Tibial artery (tissue), 4 donors: Measurements from ENCODE around the gene AQP3.

Experiments used
- DNase-seq, 2 donors: peaks; one replicate each; pipeline ENCODE4 v3.0.0-alpha.2; 2019
- H3K27ac ChIP-seq, 2 donors: fragments of 200-600 bp; sonication (generic) in 1 of 2; 1 replicate in 1 of 2; 2 replicates in 1 of 2; pipeline ENCODE4 v1.5.1; 2018 to 2019; ENCODE audit warnings: mild to moderate bottlenecking in 1 of 2
- H3K27me3 ChIP-seq, 2 donors: fragments of 200-600 bp; sonication (generic) in 1 of 2; one replicate each; pipeline versions ENCODE4 v1.5.1 to v1.6.0; 2016 to 2019
- H3K36me3 ChIP-seq, 3 donors: fragments of 200-600 bp; sonication (generic) in 2 of 3; one replicate each; pipeline ENCODE4 v1.5.1; 2016 to 2019; ENCODE audit warnings: mild to moderate bottlenecking in 2 of 3
- H3K4me1 ChIP-seq, 4 donors: fragments of 200-600 bp; sonication (generic) in 2 of 4; 1 replicate in 3 of 4; 2 replicates in 1 of 4; pipeline ENCODE4 v1.5.1; 2016 to 2019
- H3K4me3 ChIP-seq, 2 donors: fragments of 200-600 bp; sonication (generic) in 1 of 2; 1 replicate in 1 of 2; 2 replicates in 1 of 2; pipeline ENCODE4 v1.5.1; 2018 to 2019; ENCODE audit warnings: mild to moderate bottlenecking in 2 of 2
- H3K9me3 ChIP-seq, 3 donors: fragments of 200-600 bp; sonication (generic) in 1 of 3; one replicate each; pipeline ENCODE4 v1.5.1; 2016 to 2019
- CTCF ChIP-seq, 2 experiments: fragments of 200-600 bp in 1 of 2; fragments of 450-650 bp in 1 of 2; IDR thresholded peaks; one replicate each; pipeline ENCODE4 v1.5.1; 2017 to 2019; ENCODE audit warnings: antibody characterized with exemption in 2 of 2, mild to moderate bottlenecking in 1 of 2, moderate library complexity in 1 of 2
- intact Hi-C: fragments of 100-400 bp; cut with DNase I; formaldehyde crosslinking; loops from one replicate; pipeline ENCODE4 v1.15.0; 2023; ENCODE audit warnings: low total_unique reads

AQP3 gene

GRCh38 chr9:33442125-33442524, 5.3 kb downstream of the AQP3 start:
- Histone ChIP-seq H3K4me3 (no peak overlapping the region), H3K4me1 (peaks cover 2 to 13% (median 6%) of the 10 kb centered on the region in 4 donors), H3K9me3 (no peaks in the 10 kb centered on the region), H3K36me3 (peaks cover 0 to 6% (median 0%) of the 10 kb centered on the region in 3 donors), H3K27me3 (peaks cover 0 to 5% of the 10 kb centered on the region in 2 donors), H3K27ac (no peak overlapping the region)
- no peak for TF ChIP-seq CTCF (IDR thresholded peaks at IDR 0.05)
- intact Hi-C loops, result no loop called here
- no peak for DNase-seq

- Histone ChIP-seq H3K4me3 (no peak overlapping the region), H3K27ac (no peak overlapping the region), H3K27me3 (peaks cover 0 to 18% of the 10 kb centered on the region in 2 donors), H3K4me1 (peaks cover 0 to 5% (median 0%) of the 10 kb centered on the region in 4 donors), H3K9me3 (no peaks in the 10 kb centered on the region), H3K36me3 (peaks cover 0 to 6% (median 0%) of the 10 kb centered on the region in 3 donors)
- no peak for DNase-seq
- TF ChIP-seq CTCF (IDR thresholded peaks at IDR 0.05), result no peak
- intact Hi-C loops, result no loop called here
These were observed 6.8 kb downstream of the AQP3 start for GRCh38 chr9:33440609-33441008.

GRCh38 chr9:33440204-33440603, 7.2 kb downstream of the AQP3 start:
- Histone ChIP-seq H3K4me3 (no peak overlapping the region), H3K9me3 (no peaks in the 10 kb centered on the region), H3K4me1 (peaks cover 0 to 1% (median 0%) of the 10 kb centered on the region in 4 donors), H3K27ac (no peak overlapping the region), H3K27me3 (peaks cover 0 to 22% of the 10 kb centered on the region in 2 donors), H3K36me3 (peaks cover 0 to 6% (median 0%) of the 10 kb centered on the region in 3 donors)
- TF ChIP-seq CTCF (IDR thresholded peaks at IDR 0.05), result no peak
- DNase-seq, result no peak
- intact Hi-C loops, result no loop called here

GRCh38 chr9:33439731-33440130, 7.7 kb downstream of the AQP3 start:
- H3K9me3 ChIP-seq, result no peaks in the 10 kb centered on the region
- H3K36me3 ChIP-seq, result peaks cover 0 to 6% (median 0%) of the 10 kb centered on the region in 3 donors
- H3K27ac ChIP-seq, result no peak overlapping the region
- no peak for DNase-seq
- intact Hi-C loops, result no loop called here
- H3K4me3 ChIP-seq, result no peak overlapping the region
- TF ChIP-seq CTCF (IDR thresholded peaks at IDR 0.05), result no peak
- H3K4me1 ChIP-seq, result no peaks in the 10 kb centered on the region
- peaks cover 0 to 27% of the 10 kb centered on the region in 2 donors for H3K27me3 ChIP-seq

DNA sequence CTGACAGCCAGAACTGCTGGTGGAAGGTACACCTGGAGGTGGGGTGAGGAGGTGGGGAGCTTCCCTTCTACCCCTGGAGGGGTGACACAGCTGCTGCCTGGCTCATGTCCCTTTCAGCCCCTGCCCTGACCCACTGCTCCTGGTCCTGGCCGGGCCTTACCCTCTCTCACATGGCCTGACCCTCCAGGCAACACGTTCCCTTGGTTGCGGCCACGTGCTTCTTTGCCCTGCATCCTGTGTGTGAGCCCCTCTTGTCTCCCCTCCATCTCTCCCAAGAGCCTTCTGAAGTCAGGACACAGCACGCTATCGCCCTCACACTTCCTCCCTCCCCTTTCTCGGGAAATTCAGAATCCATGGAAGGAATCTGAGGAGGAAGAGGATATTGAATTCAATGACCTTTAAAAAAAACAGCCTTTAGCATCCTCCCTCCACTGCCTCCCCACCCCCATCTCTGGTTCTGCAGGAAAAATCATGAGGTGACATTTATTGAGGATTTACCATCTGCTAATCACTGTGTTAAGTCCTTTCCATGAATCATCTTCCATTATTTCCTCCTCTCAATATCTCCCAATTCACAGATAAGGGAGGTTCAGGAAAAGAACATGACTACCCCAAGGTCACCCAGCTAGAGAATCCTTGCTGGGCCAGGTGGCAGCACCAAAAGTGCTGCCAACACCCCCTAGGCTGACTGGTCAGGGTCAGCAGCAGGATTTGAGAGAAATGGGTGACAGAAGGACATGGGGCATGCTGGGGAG, 8.3 kb downstream of the AQP3 start:
- peaks cover 0 to 28% of the 10 kb centered on the region in 2 donors for H3K27me3 ChIP-seq
- TF ChIP-seq CTCF (IDR thresholded peaks at IDR 0.05), result no peak
- intact Hi-C loops, result no loop called here
- H3K36me3 ChIP-seq, result peaks cover 0 to 6% (median 0%) of the 10 kb centered on the region in 3 donors
- DNase-seq, result no peak
- no peaks in the 10 kb centered on the region for H3K4me1 ChIP-seq
- H3K4me3 ChIP-seq, result no peak overlapping the region
- no peaks in the 10 kb centered on the region for H3K9me3 ChIP-seq
- no peak overlapping the region for H3K27ac ChIP-seq
